HCT116 (cell line): Measurements from ENCODE around the gene PYDC1. TPM values are rescaled to one million over a fixed set of nuclear protein-coding genes. Genes with fewer than 3 reads are reported as not detected.

Experiments
- ATAC-seq: fragments of 200-7000 bp; cut with Tn5 transposase; 2 replicates; pipeline ENCODE4 v1.9.1; 2020; ENCODE audit warnings: mild to moderate bottlenecking, moderate library complexity
- BruUV-seq: library from RNA; stranded (reverse); fragments of 400-500 nt; replicated peaks from 2 replicates; lab custom pipeline; 2021; lab: Mats Ljungman, UMichigan
- CTCF ChIA-PET: fragments of 300-600 bp; sonication (Branson Sonifier 250); formaldehyde crosslinking; loops from one replicate; lab custom pipeline; 2021; ENCODE audit warnings: antibody characterized with exemption; lab: Charles Lee
- POLR2A ChIA-PET: fragments of 300-600, 350-600 bp; sonication (Branson Sonifier 250); formaldehyde crosslinking; loops from one replicate; lab custom pipeline; 2021; ENCODE audit warnings: antibody characterized with exemption; lab: Charles Lee
- RAD21 ChIA-PET, 2 experiments: fragments of 300-600 bp; sonication (Branson Sonifier 250); formaldehyde crosslinking; loops; one replicate each; lab custom pipeline; 2023; ENCODE audit warnings: low total read pairs in 2 of 2; ENCODE audit not compliant: uncharacterized antibody in 2 of 2, unreplicated experiment in 2 of 2, low non-redundant PET in 1 of 2; lab: Charles Lee
- DNase-seq: peaks from one replicate; pipeline ENCODE4 v3.0.0-alpha.2; 2010; ENCODE audit warnings: low read depth, low spot score
- H2AFZ ChIP-seq: fragments of 200-600 bp; shearing (Covaris generic), sonication (generic); 2 replicates; pipeline ENCODE4 v1.6.1; 2017; ENCODE audit warnings: low read depth, mixed run types, mixed read lengths, antibody characterized with exemption, low read length; ENCODE audit not compliant: poor library complexity, severe bottlenecking
- H3K27ac ChIP-seq: 2 replicates; pipeline ENCODE4 v1.5.1; 2012; ENCODE audit warnings: low read depth, low read length
- H3K27me3 ChIP-seq: fragments of 200-600 bp; sonication (generic); 2 replicates; pipeline ENCODE4 v1.6.1; 2016; ENCODE audit warnings: mixed run types, low read length, mixed read lengths; ENCODE audit not compliant: insufficient read depth
- H3K36me3 ChIP-seq, 2 experiments: fragments of 200-500 bp in 1 of 2; fragments of 200-600 bp in 1 of 2; sonication (Bioruptor generic) in 1 of 2; sonication (generic) in 1 of 2; 2 replicates each; pipeline versions ENCODE4 v1.5.1 to v1.6.1; 2014 to 2016; ENCODE audit warnings: low read length in 2 of 2, inconsistent platforms in 1 of 2, mixed read lengths in 1 of 2, mixed run types in 1 of 2; ENCODE audit not compliant: insufficient read depth in 2 of 2, control insufficient read depth in 1 of 2
- H3K4me1 ChIP-seq, 2 experiments: fragments of 200-600 bp in 1 of 2; sonication (generic) in 1 of 2; 2 replicates each; pipeline versions ENCODE4 v1.5.1 to v1.6.1; 2012 to 2017; ENCODE audit warnings: low read length in 2 of 2, inconsistent platforms in 1 of 2, mild to moderate bottlenecking in 1 of 2, mixed read lengths in 1 of 2, mixed run types in 1 of 2, moderate library complexity in 1 of 2; ENCODE audit not compliant: insufficient read depth in 2 of 2, control insufficient read depth in 1 of 2
- H3K4me2 ChIP-seq: fragments of 200-600 bp; sonication (generic); 2 replicates; pipeline ENCODE4 v1.6.1; 2017; ENCODE audit warnings: mixed run types, low read length, mixed read lengths
- H3K4me3 ChIP-seq, 2 experiments: fragments of 200-600 bp in 1 of 2; sonication (generic) in 1 of 2; replicated peaks in 1 of 2; 2 replicates each; pipeline ENCODE4 v1.5.1; 2011 to 2016; ENCODE audit warnings: low read length in 2 of 2, control low read depth in 1 of 2, low read depth in 1 of 2, mild to moderate bottlenecking in 1 of 2, mixed read lengths in 1 of 2, mixed run types in 1 of 2
- H3K79me2 ChIP-seq: fragments of 200-600 bp; sonication (generic); 2 replicates; pipeline ENCODE4 v1.6.1; 2017; ENCODE audit warnings: mild to moderate bottlenecking, mixed run types, low read length, moderate library complexity, mixed read lengths; ENCODE audit not compliant: insufficient read depth
- H3K9ac ChIP-seq: fragments of 200-600 bp; sonication (generic); 2 replicates; pipeline ENCODE4 v1.6.1; 2016; ENCODE audit warnings: low read length, mixed read lengths
- H3K9me2 ChIP-seq: fragments of 200-600 bp; sonication (generic), shearing (Covaris generic); 2 replicates; pipeline ENCODE4 v1.6.1; 2017; ENCODE audit warnings: mixed run types, mild to moderate bottlenecking, moderate library complexity; ENCODE audit not compliant: insufficient read depth
- H3K9me3 ChIP-seq, 2 experiments: fragments of 200-500 bp in 1 of 2; fragments of 200-600 bp in 1 of 2; sonication (Bioruptor generic) in 1 of 2; sonication (generic) in 1 of 2; 2 replicates each; pipeline ENCODE4 v1.6.1; 2014 to 2017; ENCODE audit warnings: low read length in 2 of 2, mixed read lengths in 2 of 2, inconsistent platforms in 1 of 2, low read depth in 1 of 2, mild to moderate bottlenecking in 1 of 2, mixed run types in 1 of 2, moderate library complexity in 1 of 2; ENCODE audit not compliant: control insufficient read depth in 1 of 2, insufficient read depth in 1 of 2
- H4K20me1 ChIP-seq: fragments of 200-600 bp; sonication (generic), shearing (Covaris generic); 2 replicates; pipeline ENCODE4 v1.6.1; 2017; ENCODE audit warnings: mixed run types, mild to moderate bottlenecking, moderate library complexity; ENCODE audit not compliant: insufficient read depth
- CBX3 ChIP-seq: IDR thresholded peaks from 2 replicates; pipeline ENCODE4 v1.6.1; 2012; ENCODE audit warnings: low read depth
- CTCF ChIP-seq, 3 experiments: fragments of 200-600 bp in 1 of 3; sonication (generic) in 1 of 3; IDR thresholded peaks in 2 of 3; conservative IDR thresholded peaks in 1 of 3; 2 replicates each; pipeline ENCODE4 v1.5.1; 2012 to 2017; ENCODE audit warnings: low read depth in 2 of 3, low read length in 2 of 3, antibody characterized with exemption in 1 of 3, borderline replicate concordance in 1 of 3, control low read depth in 1 of 3, mild to moderate bottlenecking in 1 of 3, mixed read lengths in 1 of 3, mixed run types in 1 of 3, moderate library complexity in 1 of 3; ENCODE audit not compliant: insufficient read depth in 1 of 3
- EGR1 ChIP-seq: IDR thresholded peaks from 2 replicates; pipeline ENCODE4 v1.6.1; 2012; ENCODE audit warnings: low read depth
- EZH2phosphoT487 ChIP-seq: fragments of 200-600 bp; IDR thresholded peaks from 2 replicates; pipeline ENCODE4 v1.6.1; 2018; ENCODE audit warnings: antibody characterized with exemption, borderline replicate concordance
- FOSL1 ChIP-seq: IDR thresholded peaks from 2 replicates; pipeline ENCODE4 v1.6.1; 2012; ENCODE audit warnings: low read depth
- REST ChIP-seq: IDR thresholded peaks from 2 replicates; pipeline ENCODE4 v1.6.1; 2012; ENCODE audit warnings: low read depth
- SP1 ChIP-seq: IDR thresholded peaks from 2 replicates; pipeline ENCODE4 v1.6.1; 2012; ENCODE audit warnings: low read depth
- TCF7L2 ChIP-seq: IDR thresholded peaks from 2 replicates; pipeline ENCODE4 v1.7.0; 2011; ENCODE audit warnings: borderline replicate concordance, inconsistent platforms; ENCODE audit not compliant: insufficient read depth, insufficient read length; ENCODE audit errors: extremely low read depth
- YY1 ChIP-seq: IDR thresholded peaks from 2 replicates; pipeline ENCODE4 v1.6.1; 2011; ENCODE audit warnings: low read length, low read depth, moderate library complexity, mild to moderate bottlenecking; ENCODE audit not compliant: insufficient replicate concordance; ENCODE audit errors: extremely low read depth
- ZBTB33 ChIP-seq: IDR thresholded peaks from 2 replicates; pipeline ENCODE4 v1.6.1; 2011; ENCODE audit warnings: mild to moderate bottlenecking, low read length, moderate library complexity; ENCODE audit not compliant: insufficient replicate concordance; ENCODE audit errors: extremely low read depth
- ZFX ChIP-seq: fragments of 450-650 bp; IDR thresholded peaks from 2 replicates; pipeline ENCODE4 v1.6.1; 2017
- ZNF274 ChIP-seq: fragments of 200-500 bp; sonication (Bioruptor generic); IDR thresholded peaks from 2 replicates; pipeline ENCODE4 v1.6.1; 2014; ENCODE audit warnings: mild to moderate bottlenecking, low read depth, low read length, inconsistent platforms
- intact Hi-C: fragments of 100-400 bp; cut with micrococcal nuclease; formaldehyde crosslinking; loops from 2 replicates; pipeline ENCODE4 v1.10.0; 2022
- total RNA-seq: library from RNA; stranded (reverse); gene quantifications from one replicate; pipeline ENCODE4 v1.2.1, GENCODE V29; 2021; ENCODE audit not compliant: unreplicated experiment

The PYDC1 gene
- total RNA-seq, 1 experiment from 2014 or later = not detected

GRCh38 chr16:31246296-31246695 lies 29.4 kb upstream of the PYDC1 start:
- no peak overlapping the region for H2AFZ ChIP-seq

More at GRCh38 chr16:31246296-31246695, 29.4 kb upstream of the PYDC1 start:
- H3K36me3 ChIP-seq = no peaks in the 10 kb centered on the region
- ATAC-seq = no peak
- no peaks in the 10 kb centered on the region for H3K79me2 ChIP-seq
- RAD21 ChIA-PET = no interaction called here
- H3K9ac ChIP-seq = no peak overlapping the region
- H3K27ac ChIP-seq = no peak overlapping the region
- no peaks in the 10 kb centered on the region for H3K4me1 ChIP-seq
- H3K4me2 ChIP-seq = no peak overlapping the region
- H3K9me2 ChIP-seq = no peaks in the 10 kb centered on the region
- no peak for TF ChIP-seq ZNF274
- TF ChIP-seq TCF7L2 = no peak
- no peak for TF ChIP-seq ZBTB33
- no peak for TF ChIP-seq SP1
- TF ChIP-seq EGR1 = no peak
- TF ChIP-seq CBX3 = no peak
- no peak for TF ChIP-seq FOSL1
- no peak for TF ChIP-seq YY1
- no peak for TF ChIP-seq CTCF (IDR thresholded peaks at IDR 0.05 in 2 of 3, conservative IDR thresholded peaks at IDR 0.05 in 1 of 3; ENCODE audit: borderline replicate concordance in 1 of 3, insufficient read depth in 1 of 3, low read depth in 2 of 3, low read length in 2 of 3)
- TF ChIP-seq EZH2phosphoT487 = no peak
- no peak for TF ChIP-seq ZFX
- TF ChIP-seq REST = no peak
- CTCF ChIA-PET = no interaction called here
- POLR2A ChIA-PET = no interaction called here
- no peaks in the 10 kb centered on the region for H4K20me1 ChIP-seq
- no peaks in the 10 kb centered on the region for H3K9me3 ChIP-seq
- no peaks in the 10 kb centered on the region for H3K27me3 ChIP-seq
- intact Hi-C loops = no loop called here
- no TSS peak for BruUV-seq
- no peak for DNase-seq
- H3K4me3 ChIP-seq = no peak overlapping the region
